RWPE1 (cell line): ENCODE results near the gene TLR6.
A peak's percentile ranks its signal among the peaks of the same experiment; 100 is the strongest.

Source experiments
- CTCF ChIA-PET: fragments of 350-600 bp; sonication (Branson Sonifier 250); formaldehyde crosslinking; extraction: SDS; loops from one replicate; lab custom pipeline; 2021; lab: Yijun Ruan, JAX
- POLR2A ChIA-PET: fragments of 400-600 bp; formaldehyde crosslinking; extraction: SDS; loops from one replicate; lab custom pipeline; 2020; ENCODE audit warnings: antibody characterized with exemption; ENCODE audit not compliant: low non-redundant PET; lab: Yijun Ruan, JAX
- DNase-seq: peaks from one replicate; pipeline ENCODE4 v3.0.0; 2012; ENCODE audit warnings: low spot score
- H3K27ac ChIP-seq: fragments of 450-650 bp; 2 replicates; pipeline ENCODE4 v1.5.1; 2017
- CTCF ChIP-seq: fragments of 450-650 bp; conservative IDR thresholded peaks from 2 replicates; pipeline ENCODE4 v1.5.1; 2017; ENCODE audit warnings: low read depth, mild to moderate bottlenecking

The TLR6 gene

GRCh38 chr4:38856524-38857337, at the start of gene TLR6:
TSS of gene TLR6 (minus strand) at chr4:38856817. CDS start at chr4:38829473, 27,344 bp downstream.
- peak within 1 kb of the TSS; percentile 87 for H3K27ac ChIP-seq
- TF ChIP-seq CTCF = peak; percentile 87
- ChIA-PET CTCF (interaction anchor here (0.5 to 0.8 kb wide), 5 partner anchors 14 to 1477 kb away, joined by 3 to 5 read pairs (median 3); no protein-coding TSS in a partner anchor), POLR2A (no interaction called here)
- peak; percentile 53 for DNase-seq

- DNase-seq = no peak
- ChIA-PET CTCF (interaction anchor here (0.6 to 2.1 kb wide), 3 partner anchors 35 to 317 kb away, joined by 4 to 9 read pairs (median 6); no protein-coding TSS in a partner anchor), POLR2A (no interaction called here)
- H3K27ac ChIP-seq = no peak overlapping the region
- no peak for TF ChIP-seq CTCF
Measured at GRCh38 chr4:38905652-38906385, 49.2 kb upstream of the TLR6 start.

- no peak overlapping the region for H3K27ac ChIP-seq
- ChIA-PET CTCF (no interaction called here), POLR2A (no interaction called here)
- TF ChIP-seq CTCF = no peak
- DNase-seq = no peak
Measured at GRCh38 chr4:38904682-38905081, 48.1 kb upstream of the TLR6 start.

GRCh38 chr4:38904090-38904666, 47.6 kb upstream of the TLR6 start:
- H3K27ac ChIP-seq = no peak overlapping the region
- CTCF ChIA-PET = no interaction called here
- DNase-seq = no peak
- POLR2A ChIA-PET = no interaction called here
- TF ChIP-seq CTCF = no peak

- ChIA-PET CTCF (interaction anchor here (0.6 to 2.0 kb wide), 7 partner anchors 14 to 546 kb away, joined by 3 to 14 read pairs (median 4); no protein-coding TSS in a partner anchor), POLR2A (no interaction called here)
- TF ChIP-seq CTCF = no peak; the same call in 1 of the 2 replicates
- DNase-seq = peak; percentile 51
- no peak overlapping the region for H3K27ac ChIP-seq
Measured at GRCh38 chr4:38902695-38903094, 46.1 kb upstream of the TLR6 start.

GRCh38 chr4:38902221-38902620, 45.6 kb upstream of the TLR6 start:
- no peak overlapping the region for H3K27ac ChIP-seq
- POLR2A ChIA-PET = interaction anchor here (0.5 kb wide), 1 partner anchor 201 kb away, joined by 11 read pairs; no protein-coding TSS in a partner anchor
- no peak for TF ChIP-seq CTCF

More at GRCh38 chr4:38902221-38902620, 45.6 kb upstream of the TLR6 start:
- no peak for DNase-seq
- CTCF ChIA-PET = interaction anchor here (0.6 to 2.0 kb wide), 6 partner anchors 13 to 242 kb away, joined by 3 to 14 read pairs (median 4); no protein-coding TSS in a partner anchor
